Testis (tissue), 3 donors: ENCODE measurements around the gene ZFYVE16. TPM values are rescaled to one million over a fixed set of nuclear protein-coding genes. Genes with fewer than 3 reads are reported as not detected.
A peak's percentile ranks its signal among the peaks of the same experiment; 100 is the strongest.

Source experiments
- DNase-seq: peaks from one replicate; pipeline ENCODE4 v3.0.0-alpha.2; 2019
- H3K27ac ChIP-seq, 2 donors: fragments of 200-600 bp; sonication (generic); one replicate each; pipeline ENCODE4 v1.5.1; 2019
- H3K27me3 ChIP-seq: fragments of 200-600 bp; sonication (generic); one replicate; pipeline ENCODE4 v1.5.1; 2019
- H3K36me3 ChIP-seq: fragments of 200-600 bp; sonication (generic); one replicate; pipeline ENCODE4 v1.5.1; 2017; ENCODE audit warnings: low read depth; ENCODE audit errors: missing control alignments
- H3K4me1 ChIP-seq: fragments of 200-600 bp; sonication (generic); one replicate; pipeline ENCODE4 v1.5.1; 2019
- H3K4me3 ChIP-seq, 2 donors: fragments of 200-600 bp; sonication (generic); one replicate each; pipeline ENCODE4 v1.5.1; 2017 to 2019
- H3K9me3 ChIP-seq: fragments of 200-600 bp; sonication (generic); one replicate; pipeline ENCODE4 v1.5.1; 2017
- POLR2A ChIP-seq: fragments of 450-650 bp; IDR thresholded peaks from one replicate; pipeline ENCODE4 v1.6.1; 2017; ENCODE audit warnings: antibody characterized with exemption, mild to moderate bottlenecking, moderate library complexity
- WGBS, 2 donors: methylation state at CpG; one replicate each; pipeline ENCODE4 v1.1.5; 2018; 5-methylcytosine and 5-hydroxymethylcytosine counted together
- intact Hi-C: fragments of 100-400 bp; cut with DNase I; formaldehyde crosslinking; loops from one replicate; pipeline ENCODE4 v1.15.1; 2023; ENCODE audit warnings: low total_unique reads
- polyA plus RNA-seq: library from polyadenylated mRNA; stranded (reverse); fragments of 350-450 nt; fragmentation: Illumina TruSeq; extraction: RNeasy Lipid Tissue Mini Kit (QIAGEN cat#74804); gene quantifications from one replicate; pipeline ENCODE4 v1.2.3, GENCODE V29; 2014; ENCODE audit warnings: low read depth, low replicate concordance; ENCODE audit not compliant: insufficient read depth
- total RNA-seq, 2 donors: library from RNA; depleted of rRNA; stranded (reverse); fragments of >200 nt; gene quantifications; one replicate each; pipeline ENCODE4 v1.2.3, GENCODE V29; 2016
- TF ChIP-seq, protein P1 (sequence below), 3 experiments: fragments of 450-650 bp in 2 of 3; fragments of 200-600 bp in 1 of 3; sonication (generic) in 1 of 3; IDR thresholded peaks; one replicate each; pipeline ENCODE4 v1.5.1; 2016 to 2019; ENCODE audit warnings: antibody characterized with exemption in 3 of 3, mild to moderate bottlenecking in 2 of 3, moderate library complexity in 1 of 3

The ZFYVE16 gene
- total and polyA plus RNA-seq, 3 donors from 2014 or later = 16.3 to 52.7 (median 50.0) TPM

DNA sequence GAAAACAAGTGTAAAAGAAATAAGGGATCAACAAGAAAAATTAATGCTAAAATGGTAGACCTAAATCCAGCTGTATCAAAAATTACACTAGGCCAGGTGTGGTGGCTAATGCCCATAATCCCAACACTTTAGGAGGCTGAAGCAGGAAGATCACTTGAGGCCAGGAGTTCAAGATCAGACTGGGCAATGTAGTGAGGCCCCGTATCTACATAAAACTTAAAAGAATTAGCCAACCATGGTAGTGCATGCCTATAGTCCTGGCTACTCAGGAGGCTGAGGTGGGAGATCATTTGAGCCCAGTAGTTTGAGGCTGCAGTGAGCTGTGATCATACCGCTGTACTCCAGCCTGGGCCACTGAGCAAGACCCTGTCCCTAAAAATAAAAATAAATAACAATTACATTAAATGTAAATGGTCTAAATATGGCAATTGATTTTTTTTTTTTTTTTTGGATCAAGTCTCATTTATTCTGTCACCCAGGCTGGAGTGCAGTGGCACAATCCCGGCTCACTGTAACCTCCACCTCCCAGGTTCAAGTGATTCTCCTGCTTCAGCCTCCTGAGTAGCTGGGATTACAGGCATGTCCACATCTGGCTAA lies 75.9 kb downstream of the ZFYVE16 start:
- intact Hi-C loops = no loop called here
- H3K9me3 ChIP-seq = no peaks in the 10 kb centered on the region
- DNase-seq = no peak
- TF ChIP-seq, protein P1, sequence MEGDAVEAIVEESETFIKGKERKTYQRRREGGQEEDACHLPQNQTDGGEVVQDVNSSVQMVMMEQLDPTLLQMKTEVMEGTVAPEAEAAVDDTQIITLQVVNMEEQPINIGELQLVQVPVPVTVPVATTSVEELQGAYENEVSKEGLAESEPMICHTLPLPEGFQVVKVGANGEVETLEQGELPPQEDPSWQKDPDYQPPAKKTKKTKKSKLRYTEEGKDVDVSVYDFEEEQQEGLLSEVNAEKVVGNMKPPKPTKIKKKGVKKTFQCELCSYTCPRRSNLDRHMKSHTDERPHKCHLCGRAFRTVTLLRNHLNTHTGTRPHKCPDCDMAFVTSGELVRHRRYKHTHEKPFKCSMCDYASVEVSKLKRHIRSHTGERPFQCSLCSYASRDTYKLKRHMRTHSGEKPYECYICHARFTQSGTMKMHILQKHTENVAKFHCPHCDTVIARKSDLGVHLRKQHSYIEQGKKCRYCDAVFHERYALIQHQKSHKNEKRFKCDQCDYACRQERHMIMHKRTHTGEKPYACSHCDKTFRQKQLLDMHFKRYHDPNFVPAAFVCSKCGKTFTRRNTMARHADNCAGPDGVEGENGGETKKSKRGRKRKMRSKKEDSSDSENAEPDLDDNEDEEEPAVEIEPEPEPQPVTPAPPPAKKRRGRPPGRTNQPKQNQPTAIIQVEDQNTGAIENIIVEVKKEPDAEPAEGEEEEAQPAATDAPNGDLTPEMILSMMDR (IDR thresholded peaks at IDR 0.05) = no peak
- no peak for TF ChIP-seq POLR2A
- H3K4me1 ChIP-seq = no peaks in the 10 kb centered on the region
- WGBS, 2 donors = 94 to 98% methylated on average over 3 of the region's 3 CpGs
- H3K4me3 ChIP-seq = no peak overlapping the region
- no peaks in the 10 kb centered on the region for H3K27me3 ChIP-seq
- H3K27ac ChIP-seq = no peak overlapping the region
- no peaks in the 10 kb centered on the region for H3K36me3 ChIP-seq

DNA sequence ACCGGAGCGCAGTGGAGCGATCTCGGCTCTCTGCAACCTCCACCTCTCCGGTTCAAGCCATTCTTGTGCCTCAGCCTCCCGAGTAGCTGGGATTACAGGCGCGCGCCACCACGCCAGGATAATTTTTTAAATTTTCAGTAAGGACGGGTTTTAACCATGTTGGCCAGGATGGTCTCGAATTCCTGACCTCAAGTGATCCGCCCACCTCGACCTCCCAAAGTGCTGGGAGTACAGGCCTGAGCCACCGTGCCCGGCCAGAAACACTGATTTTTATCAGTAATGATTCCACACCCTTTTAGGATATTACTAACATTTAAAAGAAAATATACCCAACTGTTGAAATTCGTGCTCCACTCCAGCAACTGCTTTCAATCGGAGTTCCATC lies 79.6 kb downstream of the ZFYVE16 start:
- H3K27ac ChIP-seq = peak overlapping the region; percentile 76 to 81
- no peaks in the 10 kb centered on the region for H3K36me3 ChIP-seq
- TF ChIP-seq POLR2A = no peak
- TF ChIP-seq, protein P1 (IDR thresholded peaks at IDR 0.05) = no peak
- WGBS, 2 donors = 33 to 42% methylated on average over 18 of the region's 18 CpGs
- H3K27me3 ChIP-seq = no peaks in the 10 kb centered on the region
- intact Hi-C loops = no loop called here
- no peaks in the 10 kb centered on the region for H3K4me1 ChIP-seq
- no peaks in the 10 kb centered on the region for H3K9me3 ChIP-seq
- H3K4me3 ChIP-seq = peak overlapping the region; percentile 61 to 80
- peak; percentile 15 for DNase-seq

DNA sequence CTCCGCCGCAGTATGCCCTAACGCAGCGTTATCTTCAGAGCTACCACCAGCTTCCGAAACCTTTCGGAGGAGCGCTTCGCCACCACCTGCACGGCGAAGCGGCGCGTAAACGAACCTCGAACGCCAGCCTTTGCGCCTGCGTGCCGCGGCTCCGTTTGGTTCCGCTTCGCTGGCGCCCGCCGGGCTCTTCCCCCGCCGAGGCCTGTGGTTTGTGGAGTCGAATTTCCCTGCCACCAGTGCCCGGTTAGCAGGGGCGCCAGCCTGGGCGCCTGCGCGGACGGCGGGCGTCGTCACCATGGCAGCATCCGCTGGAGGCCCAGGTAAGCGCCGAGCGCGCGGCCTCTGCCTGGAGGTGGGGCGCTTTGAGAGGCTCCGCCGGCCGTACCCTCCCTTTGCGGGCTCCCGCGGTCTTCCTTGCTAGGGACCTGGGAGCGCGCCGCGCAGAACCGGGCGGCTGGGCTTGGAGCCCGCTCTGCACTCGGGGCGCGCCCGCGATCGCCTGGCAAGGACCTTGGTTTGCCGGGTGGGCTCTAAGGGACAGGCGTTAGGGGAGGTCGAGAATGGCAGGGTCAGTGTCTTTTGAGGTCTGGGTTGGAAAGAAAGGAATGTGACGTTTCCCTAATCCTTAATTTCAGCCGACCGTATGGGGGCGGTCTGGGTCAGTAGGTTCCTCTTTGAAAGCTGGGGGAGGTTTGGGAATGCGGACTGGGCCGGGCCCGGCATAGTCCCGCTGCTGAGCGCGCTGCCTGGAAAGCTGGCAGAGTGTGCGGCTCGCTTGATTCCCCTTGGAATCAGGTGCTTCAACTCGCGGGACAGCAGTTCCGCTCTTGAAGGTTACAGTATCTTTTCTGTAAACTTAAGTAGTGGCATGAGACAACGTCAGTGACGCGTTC lies 80.2 kb downstream of the ZFYVE16 start, which contains the start of gene FAM151B:
Gene FAM151B (plus strand): TSS at position 272 of the 893 bp plus-strand sequence. CDS start 24 bp downstream, at position 296.
- Histone ChIP-seq H3K27ac (peak within 1 kb of the TSS; percentile 76 to 81), H3K9me3 (no peaks in the 10 kb centered on the region), H3K4me1 (no peaks in the 10 kb centered on the region), H3K4me3 (peak within 1 kb of the TSS; percentile 61 to 80), H3K36me3 (no peaks in the 10 kb centered on the region), H3K27me3 (no peaks in the 10 kb centered on the region)
- no peak for TF ChIP-seq POLR2A
- TF ChIP-seq, protein P1 (IDR thresholded peaks at IDR 0.05) = no peak
- WGBS, 2 donors = 0% methylated on average over 25 to 85 of the region's 85 CpGs
- intact Hi-C loops = no loop called here
- peak; percentile 89 for DNase-seq

DNA sequence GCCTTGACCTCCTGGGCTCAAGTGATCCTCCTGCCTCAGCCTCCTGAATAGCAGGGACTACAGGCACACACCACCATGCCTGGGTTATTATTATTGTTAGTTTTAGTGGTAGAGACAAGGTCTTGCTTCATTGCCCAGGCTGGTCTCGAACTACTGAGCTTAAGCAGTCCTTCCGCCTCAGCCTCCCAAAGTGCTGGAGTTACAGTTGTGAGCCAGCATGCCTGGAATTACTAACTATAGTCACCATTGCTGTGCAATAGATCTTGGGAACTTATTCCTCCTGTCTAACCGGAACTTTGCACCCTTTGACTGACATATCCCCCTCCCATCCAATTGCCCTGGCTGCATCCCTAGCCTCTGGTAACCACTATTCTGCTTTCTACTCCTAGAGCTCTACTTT lies 83.4 kb downstream of the ZFYVE16 start:
- intact Hi-C loops = no loop called here
- WGBS, 2 donors = 87 to 91% methylated on average over 3 of the region's 3 CpGs

More for the DNA sequence above, 83.4 kb downstream of the ZFYVE16 start:
- Histone ChIP-seq H3K4me3 (no peak overlapping the region), H3K4me1 (no peaks in the 10 kb centered on the region), H3K27ac (no peak overlapping the region), H3K9me3 (no peaks in the 10 kb centered on the region), H3K27me3 (no peaks in the 10 kb centered on the region), H3K36me3 (no peaks in the 10 kb centered on the region)
- DNase-seq = no peak
- TF ChIP-seq, protein P1 (IDR thresholded peaks at IDR 0.05) = no peak
- no peak for TF ChIP-seq POLR2A
